Trophoblast cell (in vitro differentiated cells and primary cell): ENCODE results near the gene VCX2.

Experiments used
- DNase-seq, 2 donors: peaks; one replicate each; pipeline ENCODE4 v3.0.0-alpha.2; 2016
- H2AFZ ChIP-seq: 2 replicates; pipeline ENCODE4 v1.6.1; 2013; ENCODE audit warnings: low read length, moderate library complexity, mild to moderate bottlenecking; ENCODE audit not compliant: insufficient read depth, poor library complexity
- H2AK5ac ChIP-seq: 2 replicates; pipeline ENCODE4 v1.6.1; 2013; ENCODE audit warnings: mild to moderate bottlenecking, low read length
- H2BK120ac ChIP-seq: 2 replicates; pipeline ENCODE4 v1.6.1; 2013; ENCODE audit warnings: low read length, mild to moderate bottlenecking, moderate library complexity; ENCODE audit not compliant: insufficient read depth, poor library complexity
- H2BK12ac ChIP-seq: 2 replicates; pipeline ENCODE4 v1.6.1; 2013; ENCODE audit warnings: mild to moderate bottlenecking, low read length, moderate library complexity
- H2BK5ac ChIP-seq: 2 replicates; pipeline ENCODE4 v1.6.1; 2013; ENCODE audit warnings: low read length, low read depth, moderate library complexity, mild to moderate bottlenecking; ENCODE audit not compliant: poor library complexity
- H3K14ac ChIP-seq: 2 replicates; pipeline ENCODE4 v1.6.1; 2013; ENCODE audit warnings: mild to moderate bottlenecking, low read length
- H3K18ac ChIP-seq: 2 replicates; pipeline ENCODE4 v1.6.1; 2013; ENCODE audit warnings: mild to moderate bottlenecking, low read length
- H3K23ac ChIP-seq: 2 replicates; pipeline ENCODE4 v1.6.1; 2013; ENCODE audit warnings: low read length
- H3K27ac ChIP-seq: 2 replicates; pipeline ENCODE4 v1.5.1; 2013; ENCODE audit warnings: low read depth, mild to moderate bottlenecking, inconsistent platforms, low read length, moderate library complexity
- H3K27me3 ChIP-seq: 2 replicates; pipeline ENCODE4 v1.6.1; 2013; ENCODE audit warnings: inconsistent platforms, mild to moderate bottlenecking, low read length, moderate library complexity; ENCODE audit not compliant: insufficient read depth
- H3K36me3 ChIP-seq, 2 experiments: 1 replicate in 1 of 2; 2 replicates in 1 of 2; pipeline ENCODE4 v1.6.1; 2013; ENCODE audit warnings: low read length in 2 of 2, mild to moderate bottlenecking in 2 of 2, moderate library complexity in 1 of 2; ENCODE audit not compliant: insufficient read depth in 2 of 2, control insufficient read depth in 1 of 2
- H3K4ac ChIP-seq: 2 replicates; pipeline ENCODE4 v1.6.1; 2013; ENCODE audit warnings: low read depth, mild to moderate bottlenecking, low read length, moderate library complexity
- H3K4me1 ChIP-seq, 2 experiments: 1 replicate in 1 of 2; 2 replicates in 1 of 2; pipeline ENCODE4 v1.6.1; 2013; ENCODE audit warnings: low read length in 2 of 2, mild to moderate bottlenecking in 2 of 2, moderate library complexity in 1 of 2; ENCODE audit not compliant: insufficient read depth in 2 of 2, control insufficient read depth in 1 of 2
- H3K4me2 ChIP-seq: 2 replicates; pipeline ENCODE4 v1.6.1; 2013; ENCODE audit warnings: inconsistent platforms, mild to moderate bottlenecking, low read length, moderate library complexity
- H3K4me3 ChIP-seq: 2 replicates; pipeline ENCODE4 v1.5.1; 2013; ENCODE audit warnings: mild to moderate bottlenecking, low read depth, low read length, inconsistent platforms
- H3K79me1 ChIP-seq: one replicate; pipeline ENCODE4 v1.6.1; 2013; ENCODE audit warnings: low read length
- H3K79me2 ChIP-seq: 2 replicates; pipeline ENCODE4 v1.6.1; 2013; ENCODE audit warnings: low read length, mild to moderate bottlenecking; ENCODE audit not compliant: control insufficient read depth, insufficient read depth, poor library complexity
- H3K9ac ChIP-seq: 2 replicates; pipeline ENCODE4 v1.6.1; 2013; ENCODE audit warnings: mild to moderate bottlenecking, low read length
- H3K9me3 ChIP-seq: 2 replicates; pipeline ENCODE4 v1.6.1; 2013; ENCODE audit warnings: low read depth, mild to moderate bottlenecking, control low read depth, inconsistent platforms, low read length; ENCODE audit not compliant: insufficient read depth
- H4K12ac ChIP-seq: 2 replicates; pipeline ENCODE4 v1.6.1; 2013; ENCODE audit warnings: low read depth, mild to moderate bottlenecking, low read length, moderate library complexity
- H4K8ac ChIP-seq: 2 replicates; pipeline ENCODE4 v1.6.1; 2013; ENCODE audit warnings: low read depth, mild to moderate bottlenecking, low read length, moderate library complexity
- H4K91ac ChIP-seq: one replicate; pipeline ENCODE4 v1.6.1; 2013; ENCODE audit warnings: low read depth, mild to moderate bottlenecking, low read length, moderate library complexity
- whole genome bisulfite sequencing: extraction: QIAGEN DNeasy Blood & Tissue Kit; methylation state at CpG from one replicate; pipeline ENCODE4 v1.1.7; 2013; ENCODE audit warnings: missing lambda C conversion rate; ENCODE audit not compliant: insufficient read length, insufficient coverage; ENCODE audit errors: extremely low coverage; 5-methylcytosine and 5-hydroxymethylcytosine counted together

Gene VCX2

GRCh38 chrX:8190341-8190830 is 19.3 kb upstream of the VCX2 start:
- Histone ChIP-seq H3K27me3 (no peaks in the 10 kb centered on the region), H4K12ac (no peak overlapping the region), H3K4me2 (no peak overlapping the region), H2BK5ac (no peak overlapping the region), H2BK120ac (no peak overlapping the region), H2AK5ac (no peak overlapping the region), H3K23ac (no peak overlapping the region), H3K27ac (peak overlapping the region; percentile 62), H2AFZ (no peak overlapping the region), H3K9ac (no peak overlapping the region), H3K4me1 (peaks cover 0 to 2% of the 10 kb centered on the region in 2 experiments), H4K91ac (no peak overlapping the region), H3K4ac (no peak overlapping the region), H3K18ac (no peak overlapping the region), H3K9me3 (no peaks in the 10 kb centered on the region), H3K14ac (no peak overlapping the region), H3K4me3 (no peak overlapping the region), H3K79me2 (no peaks in the 10 kb centered on the region), H3K36me3 (no peaks in the 10 kb centered on the region), H4K8ac (no peak overlapping the region), H3K79me1 (no peaks in the 10 kb centered on the region), H2BK12ac (no peak overlapping the region)
- peak; percentile 8 to 72 for DNase-seq
- no CpG with 5 or more reads among the region's 4 CpGs for WGBS

GRCh38 chrX:8189096-8189830 is 18.2 kb upstream of the VCX2 start:
- Histone ChIP-seq H2BK5ac (no peak overlapping the region), H2BK12ac (no peak overlapping the region), H3K9me3 (no peaks in the 10 kb centered on the region), H2AFZ (no peak overlapping the region), H3K27ac (no peak overlapping the region), H3K79me1 (no peaks in the 10 kb centered on the region), H3K4me3 (no peak overlapping the region), H3K14ac (no peak overlapping the region), H3K4ac (no peak overlapping the region), H3K23ac (no peak overlapping the region), H3K9ac (no peak overlapping the region), H3K4me2 (no peak overlapping the region), H3K36me3 (no peaks in the 10 kb centered on the region), H4K91ac (no peak overlapping the region), H2BK120ac (no peak overlapping the region), H3K4me1 (peaks cover 0 to 2% of the 10 kb centered on the region in 2 experiments), H2AK5ac (no peak overlapping the region), H3K18ac (no peak overlapping the region), H3K79me2 (no peaks in the 10 kb centered on the region), H4K8ac (no peak overlapping the region), H3K27me3 (no peaks in the 10 kb centered on the region), H4K12ac (no peak overlapping the region)
- peak; percentile 4 to 52 for DNase-seq
- no CpG with 5 or more reads among the region's 6 CpGs for WGBS

- Histone ChIP-seq H3K4me3 (no peak overlapping the region), H3K9ac (no peak overlapping the region), H3K4ac (no peak overlapping the region), H3K4me1 (no peaks in the 10 kb centered on the region), H3K36me3 (no peaks in the 10 kb centered on the region), H3K27ac (no peak overlapping the region), H3K23ac (no peak overlapping the region), H4K12ac (no peak overlapping the region), H3K27me3 (no peaks in the 10 kb centered on the region), H4K91ac (no peak overlapping the region), H2BK12ac (no peak overlapping the region), H3K4me2 (no peak overlapping the region), H3K9me3 (no peaks in the 10 kb centered on the region), H2AFZ (no peak overlapping the region), H2AK5ac (no peak overlapping the region), H3K79me2 (no peaks in the 10 kb centered on the region), H4K8ac (no peak overlapping the region), H3K18ac (no peak overlapping the region), H2BK120ac (no peak overlapping the region), H3K14ac (no peak overlapping the region), H2BK5ac (no peak overlapping the region), H3K79me1 (no peaks in the 10 kb centered on the region)
- no peak for DNase-seq
- WGBS: no CpG with 5 or more reads among the region's 1 CpG
These were observed 12.3 kb upstream of the VCX2 start for GRCh38 chrX:8183346-8183745.

DNA sequence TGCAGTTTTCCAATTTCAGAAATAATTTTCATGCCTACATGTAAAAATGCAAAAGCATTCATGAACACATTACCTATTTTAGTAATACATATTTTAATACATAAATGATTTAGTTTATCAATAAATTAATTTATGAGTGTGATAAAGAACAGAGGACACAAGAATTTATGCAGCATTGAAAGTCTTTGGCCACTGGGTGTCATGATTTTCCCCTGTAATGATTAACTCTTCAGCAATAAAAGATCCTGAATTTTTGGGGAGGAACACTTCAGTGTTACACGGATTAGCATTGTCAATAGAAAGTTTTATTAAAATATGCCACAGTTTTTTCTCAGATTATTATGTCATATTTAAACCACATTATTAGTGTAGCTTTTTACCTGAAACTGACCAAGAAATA is 8.6 kb upstream of the VCX2 start:
- Histone ChIP-seq H3K14ac (no peak overlapping the region), H3K4me1 (no peaks in the 10 kb centered on the region), H3K27me3 (no peaks in the 10 kb centered on the region), H2AK5ac (no peak overlapping the region), H4K8ac (no peak overlapping the region), H2BK12ac (no peak overlapping the region), H2BK5ac (no peak overlapping the region), H4K91ac (no peak overlapping the region), H3K9me3 (no peaks in the 10 kb centered on the region), H2AFZ (no peak overlapping the region), H3K27ac (no peak overlapping the region), H3K4me3 (no peak overlapping the region), H3K36me3 (no peaks in the 10 kb centered on the region), H3K4ac (no peak overlapping the region), H3K23ac (no peak overlapping the region), H3K9ac (no peak overlapping the region), H3K79me2 (no peaks in the 10 kb centered on the region), H3K4me2 (no peak overlapping the region), H2BK120ac (no peak overlapping the region), H4K12ac (no peak overlapping the region), H3K79me1 (no peaks in the 10 kb centered on the region), H3K18ac (no peak overlapping the region)
- peak in 1 of 2 donors; percentile 10 for DNase-seq
- no CpG with 5 or more reads among the region's 1 CpG for WGBS
